GM12878 (cell line): ENCODE data around the gene PRSS16. TPM values are rescaled to one million over a fixed set of nuclear protein-coding genes. Genes with fewer than 3 reads are reported as not detected.

ENCODE experiments used
- ATAC-seq: fragments of 200-7000 bp; cut with Tn5 transposase; 3 replicates; pipeline ENCODE4 v1.9.1; 2020; ENCODE audit warnings: mild to moderate bottlenecking, moderate library complexity
- BruUV-seq: library from RNA; stranded (reverse); fragments of 400-500 nt; replicated peaks from 2 replicates; lab custom pipeline; 2021; lab: Mats Ljungman, UMichigan
- CTCF ChIA-PET: fragments of 300-600 bp; sonication (Branson Sonifier 250); formaldehyde crosslinking; extraction: SDS; loops from one replicate; lab custom pipeline; 2021; ENCODE audit warnings: inconsistent platforms; lab: Yijun Ruan, JAX
- POLR2A ChIA-PET: fragments of 350-600 bp; formaldehyde crosslinking; extraction: SDS; loops from one replicate; lab custom pipeline; 2021; ENCODE audit warnings: inconsistent platforms; lab: Charles Lee
- RAD21 ChIA-PET: fragments of 300-600 bp; sonication (Branson Sonifier 250); formaldehyde crosslinking; loops from one replicate; lab custom pipeline; 2023; ENCODE audit warnings: antibody characterized with exemption; ENCODE audit not compliant: unreplicated experiment; lab: Charles Lee
- SMC1A ChIA-PET: fragments of 300-600 bp; sonication (Branson Sonifier 250); formaldehyde crosslinking; loops from one replicate; lab custom pipeline; 2023; ENCODE audit not compliant: unreplicated experiment, uncharacterized antibody; lab: Charles Lee
- DNase-seq: peaks from one replicate; pipeline ENCODE4 v3.0.0-alpha.2; 2011; ENCODE audit warnings: low read depth, low spot score
- FAIRE-seq: peaks from 3 replicates; lab custom pipeline; 2011; peaks lifted over from hg19 to GRCh38; lab: Jason Lieb, UNC
- H2AFZ ChIP-seq: 2 replicates; pipeline ENCODE4 v1.6.0; 2011; ENCODE audit warnings: low read depth, low read length, control low read depth; ENCODE audit not compliant: control insufficient read depth
- H3K27ac ChIP-seq: 2 replicates; pipeline ENCODE4 v1.5.1; 2011; ENCODE audit warnings: control low read depth; ENCODE audit not compliant: control insufficient read depth, insufficient read depth
- H3K27me3 ChIP-seq, 2 experiments: replicated peaks in 1 of 2; 2 replicates each; pipeline versions ENCODE4 v1.6.0 to v1.6.1; 2011; ENCODE audit warnings: low read length in 1 of 2; ENCODE audit not compliant: control insufficient read depth in 2 of 2, insufficient read depth in 2 of 2
- H3K36me3 ChIP-seq, 2 experiments: 2 replicates each; pipeline ENCODE4 v1.5.1; 2011; ENCODE audit warnings: low read length in 1 of 2; ENCODE audit not compliant: control insufficient read depth in 2 of 2, insufficient read depth in 2 of 2
- H3K4me1 ChIP-seq: 2 replicates; pipeline ENCODE4 v1.6.1; 2011; ENCODE audit warnings: mild to moderate bottlenecking, low read length, moderate library complexity, mixed read lengths; ENCODE audit not compliant: control insufficient read depth, insufficient read depth
- H3K4me2 ChIP-seq: 2 replicates; pipeline ENCODE4 v1.6.0; 2011; ENCODE audit warnings: control low read depth; ENCODE audit not compliant: control insufficient read depth, insufficient read depth
- H3K4me3 ChIP-seq: fragments of 200-600 bp; sonication (generic); 2 replicates; pipeline ENCODE4 v1.5.1; 2016
- H3K79me2 ChIP-seq: 2 replicates; pipeline ENCODE4 v1.6.0; 2011; ENCODE audit warnings: low read length; ENCODE audit not compliant: control insufficient read depth, insufficient read depth
- H3K9ac ChIP-seq: 2 replicates; pipeline ENCODE4 v1.8.0; 2011; ENCODE audit warnings: low read length, control low read depth, mixed read lengths; ENCODE audit not compliant: control insufficient read depth, insufficient read depth
- H3K9me3 ChIP-seq: replicated peaks from 3 replicates; pipeline ENCODE4 v1.5.1; 2011; ENCODE audit warnings: mild to moderate bottlenecking, low read length; ENCODE audit not compliant: control insufficient read depth, insufficient read depth
- H4K20me1 ChIP-seq: 2 replicates; pipeline ENCODE4 v1.6.0; 2011; ENCODE audit not compliant: control insufficient read depth, insufficient read depth
- DPF2 ChIP-seq: fragments of 450-650 bp; IDR thresholded peaks from 2 replicates; pipeline ENCODE4 v1.6.1; 2017; ENCODE audit warnings: mild to moderate bottlenecking
- IRF5 ChIP-seq: fragments of 450-650 bp; IDR thresholded peaks from 2 replicates; pipeline ENCODE4 v1.6.1; 2017; ENCODE audit warnings: borderline replicate concordance
- KAT2A ChIP-seq: conservative IDR thresholded peaks from 2 replicates; pipeline ENCODE4 v1.6.1; 2011; ENCODE audit warnings: low read depth, low read length; ENCODE audit not compliant: control insufficient read depth
- MYB ChIP-seq: fragments of 150-350 bp; IDR thresholded peaks from 2 replicates; pipeline ENCODE4 v1.6.1; 2014; ENCODE audit warnings: mild to moderate bottlenecking, low read depth, low read length, borderline replicate concordance
- NR2C2 ChIP-seq: IDR thresholded peaks from 2 replicates; pipeline ENCODE4 v1.6.1; 2011; ENCODE audit warnings: borderline replicate concordance, low read depth; ENCODE audit not compliant: control insufficient read depth, insufficient read length
- SREBF2 ChIP-seq: IDR thresholded peaks from 2 replicates; pipeline ENCODE4 v1.6.1; 2012; ENCODE audit warnings: mild to moderate bottlenecking, low read length
- WRNIP1 ChIP-seq: IDR thresholded peaks from 2 replicates; pipeline ENCODE4 v1.6.1; 2011; ENCODE audit warnings: low read depth, low read length, improper control_type of control experiment, borderline replicate concordance
- ZNF24 ChIP-seq: fragments of 450-650 bp; IDR thresholded peaks from 2 replicates; pipeline ENCODE4 v1.6.1; 2017; ENCODE audit warnings: antibody characterized with exemption, mild to moderate bottlenecking
- ZNF384 ChIP-seq: IDR thresholded peaks from 2 replicates; pipeline ENCODE4 v1.6.1; 2012; ENCODE audit warnings: low read depth, mild to moderate bottlenecking, low read length, improper control_type of control experiment, borderline replicate concordance
- WGBS: methylation state at CpG from one replicate; pipeline ENCODE4 v1.1.6; 2016; ENCODE audit warnings: low lambda C conversion rate; ENCODE audit not compliant: insufficient replicate concordance, insufficient coverage; ENCODE audit errors: missing lambda C conversion rate; 5-methylcytosine and 5-hydroxymethylcytosine counted together
- in situ Hi-C: fragments of 300-500 bp; cut with MboI; formaldehyde crosslinking; loops from 9 replicates; pipeline ENCODE4 v1.14.3; 2018; ENCODE audit warnings: mixed read lengths
- intact Hi-C: fragments of 100-400 bp; cut with micrococcal nuclease; formaldehyde crosslinking; loops from one replicate; pipeline ENCODE4 v1.14.2; 2022; ENCODE audit not compliant: unreplicated experiment
- polyA plus RNA-seq, 11 experiments: library from polyadenylated mRNA; depleted of rRNA in 4 of 11; unstranded in 6 of 11; stranded (reverse) in 5 of 11; fragments of >200 nt; fragmentation: Nextera tagmentation in 4 of 11; fragmentation: Illumina TruSeq in 1 of 11; extraction: Ambion mirVana in 4 of 11; extraction: Trizol in 1 of 11; gene quantifications; 1 replicate in 1 of 11; 2 replicates in 10 of 11; pipeline versions ENCODE4 v1.2.1 to v1.2.3, GENCODE V29; 2011 to 2016; ENCODE audit warnings: inconsistent platforms in 2 of 11, missing spikeins in 2 of 11, low read depth in 1 of 11
- total RNA-seq, 4 experiments: library from RNA; depleted of rRNA in 3 of 4; stranded (reverse); fragments of >200 nt in 3 of 4; fragmentation: Illumina TruSeq in 1 of 4; extraction: Trizol in 1 of 4; gene quantifications; 2 replicates each; pipeline versions ENCODE4 v1.2.1 to v1.2.3, GENCODE V29; 2013 to 2021
- TF ChIP-seq, protein P1 (sequence below): IDR thresholded peaks from 2 replicates; pipeline ENCODE4 v1.6.1; 2012; ENCODE audit warnings: low read depth, low read length, improper control_type of control experiment

PRSS16 gene
- total and polyA plus RNA-seq, 10 of the 15 experiments (the other 5 are each of a cell fraction or from before 2014, with no cell fraction given): 2.1 to 12.8 (median 6.6) TPM

- Histone ChIP-seq H3K9me3 (peaks cover 6% of the 10 kb centered on the region), H3K4me2 (no peak overlapping the region), H2AFZ (no peak overlapping the region), H3K27me3 (no peaks in the 10 kb centered on the region; a peak in 2 of 4 replicates), H3K9ac (no peak overlapping the region), H3K79me2 (no peaks in the 10 kb centered on the region), H3K27ac (no peak overlapping the region), H3K4me3 (no peak overlapping the region), H4K20me1 (no peaks in the 10 kb centered on the region), H3K4me1 (no peaks in the 10 kb centered on the region; the same call in 1 of the 2 replicates), H3K36me3 (no peaks in the 10 kb centered on the region)
- SMC1A ChIA-PET: interaction anchor here (0.7 kb wide), 1 partner anchor 1555 kb away, joined by 5 read pairs; no protein-coding TSS in a partner anchor
- no peak for FAIRE-seq
- no TSS peak for BruUV-seq
- in situ Hi-C loops (no loop called here), intact Hi-C loops (no loop called here)
- TF ChIP-seq SREBF2 (peak; percentile 78), ZNF24 (peak; percentile 89), NR2C2 (no peak)
- RAD21 ChIA-PET: no interaction called here
- peak; percentile 29 for ATAC-seq
- 45% methylated on average over 25 of the region's 25 CpGs for WGBS
- CTCF ChIA-PET: no interaction called here
- peak; percentile 40 for DNase-seq
- POLR2A ChIA-PET: interaction anchor here (0.6 kb wide), 1 partner anchor 204 kb away, joined by 4 read pairs; no protein-coding TSS in a partner anchor
Observed at GRCh38 chr6:27290065-27290849, 42.8 kb downstream of the PRSS16 start.

- CTCF ChIA-PET: no interaction called here
- 51% methylated on average over 10 of the region's 10 CpGs for WGBS
- no peak for TF ChIP-seq DPF2
- TF ChIP-seq, protein P1, sequence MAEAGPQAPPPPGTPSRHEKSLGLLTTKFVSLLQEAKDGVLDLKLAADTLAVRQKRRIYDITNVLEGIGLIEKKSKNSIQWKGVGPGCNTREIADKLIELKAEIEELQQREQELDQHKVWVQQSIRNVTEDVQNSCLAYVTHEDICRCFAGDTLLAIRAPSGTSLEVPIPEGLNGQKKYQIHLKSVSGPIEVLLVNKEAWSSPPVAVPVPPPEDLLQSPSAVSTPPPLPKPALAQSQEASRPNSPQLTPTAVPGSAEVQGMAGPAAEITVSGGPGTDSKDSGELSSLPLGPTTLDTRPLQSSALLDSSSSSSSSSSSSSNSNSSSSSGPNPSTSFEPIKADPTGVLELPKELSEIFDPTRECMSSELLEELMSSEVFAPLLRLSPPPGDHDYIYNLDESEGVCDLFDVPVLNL: no peak
- no peak for TF ChIP-seq MYB
- no peak for TF ChIP-seq IRF5
- no peak for TF ChIP-seq KAT2A
- no peak for TF ChIP-seq WRNIP1
- no peak for TF ChIP-seq ZNF384
Observed at GRCh38 chr6:27290850-27291208, 43.3 kb downstream of the PRSS16 start.

More at GRCh38 chr6:27290850-27291208, 43.3 kb downstream of the PRSS16 start:
- Histone ChIP-seq H3K27ac (no peak overlapping the region), H3K36me3 (no peaks in the 10 kb centered on the region), H3K4me3 (no peak overlapping the region), H3K9me3 (peaks cover 6% of the 10 kb centered on the region), H2AFZ (no peak overlapping the region), H3K9ac (no peak overlapping the region), H3K4me2 (no peak overlapping the region), H3K79me2 (no peaks in the 10 kb centered on the region), H3K27me3 (peaks cover 0 to under 1% of the 10 kb centered on the region in 2 experiments; a peak in 2 of 4 replicates), H3K4me1 (no peaks in the 10 kb centered on the region; the same call in 1 of the 2 replicates), H4K20me1 (no peaks in the 10 kb centered on the region)
- intact Hi-C loops (no loop called here), in situ Hi-C loops (no loop called here)
- BruUV-seq: no TSS peak
- no peak for FAIRE-seq
- POLR2A ChIA-PET: interaction anchor here (0.6 kb wide), 1 partner anchor 204 kb away, joined by 4 read pairs; no protein-coding TSS in a partner anchor
- SMC1A ChIA-PET: interaction anchor here (0.7 kb wide), 1 partner anchor 1554 kb away, joined by 5 read pairs; no protein-coding TSS in a partner anchor
- ATAC-seq: no peak; the same call in 2 of the 3 replicates
- no peak for DNase-seq
- RAD21 ChIA-PET: no interaction called here
